ENCODE data around the gene PLAAT5.
A peak's percentile ranks its signal among the peaks of the same experiment; 100 is the strongest.
"Not testable (repeated sequence)": the region's sequence is repeated elsewhere in the genome, so short reads cannot be mapped to it uniquely, and the experiment has no call there.

PLAAT5 gene

DNA sequence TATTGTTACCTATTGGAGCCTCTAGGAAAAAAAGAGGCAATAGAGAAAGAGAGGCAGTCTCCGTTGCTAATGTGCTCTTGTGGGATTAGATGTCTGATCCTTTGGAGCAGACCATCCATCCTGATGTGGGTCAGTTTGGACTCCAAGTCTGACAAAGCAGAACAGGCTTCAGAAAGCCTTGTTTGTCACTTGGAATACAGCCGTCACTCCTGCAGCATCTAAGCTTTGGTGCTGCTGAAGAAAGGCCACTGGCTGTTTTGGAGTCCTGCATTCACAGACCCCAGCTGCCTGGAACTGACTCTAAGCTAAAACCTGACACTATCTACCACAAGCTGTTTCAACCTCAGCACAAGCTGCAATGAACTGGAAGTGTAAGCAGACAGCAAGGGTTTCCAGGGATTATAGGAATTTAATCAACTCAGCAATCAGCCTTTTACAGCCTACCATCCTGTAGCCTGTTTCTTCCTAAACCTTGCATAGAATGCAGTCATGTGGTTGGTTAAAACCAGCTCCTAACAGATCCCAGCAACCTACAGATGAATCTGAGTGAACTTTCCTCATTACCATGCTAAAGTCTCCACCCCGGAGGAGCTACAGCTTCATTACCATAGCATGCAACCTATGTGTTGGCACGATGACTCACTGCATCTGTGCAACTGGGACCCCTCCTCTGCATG lies 42.0 kb upstream of the PLAAT5 start:
- no peak overlapping the region for H3K4me3 ChIP-seq (ENCODE audit: low read depth, low read length)
- TF ChIP-seq, protein P1, sequence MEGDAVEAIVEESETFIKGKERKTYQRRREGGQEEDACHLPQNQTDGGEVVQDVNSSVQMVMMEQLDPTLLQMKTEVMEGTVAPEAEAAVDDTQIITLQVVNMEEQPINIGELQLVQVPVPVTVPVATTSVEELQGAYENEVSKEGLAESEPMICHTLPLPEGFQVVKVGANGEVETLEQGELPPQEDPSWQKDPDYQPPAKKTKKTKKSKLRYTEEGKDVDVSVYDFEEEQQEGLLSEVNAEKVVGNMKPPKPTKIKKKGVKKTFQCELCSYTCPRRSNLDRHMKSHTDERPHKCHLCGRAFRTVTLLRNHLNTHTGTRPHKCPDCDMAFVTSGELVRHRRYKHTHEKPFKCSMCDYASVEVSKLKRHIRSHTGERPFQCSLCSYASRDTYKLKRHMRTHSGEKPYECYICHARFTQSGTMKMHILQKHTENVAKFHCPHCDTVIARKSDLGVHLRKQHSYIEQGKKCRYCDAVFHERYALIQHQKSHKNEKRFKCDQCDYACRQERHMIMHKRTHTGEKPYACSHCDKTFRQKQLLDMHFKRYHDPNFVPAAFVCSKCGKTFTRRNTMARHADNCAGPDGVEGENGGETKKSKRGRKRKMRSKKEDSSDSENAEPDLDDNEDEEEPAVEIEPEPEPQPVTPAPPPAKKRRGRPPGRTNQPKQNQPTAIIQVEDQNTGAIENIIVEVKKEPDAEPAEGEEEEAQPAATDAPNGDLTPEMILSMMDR (IDR thresholded peaks at IDR 0.05; ENCODE audit: low read depth, low read length, missing control alignments), result no peak
- no peak for DNase-seq (ENCODE audit: low read depth)

DNA sequence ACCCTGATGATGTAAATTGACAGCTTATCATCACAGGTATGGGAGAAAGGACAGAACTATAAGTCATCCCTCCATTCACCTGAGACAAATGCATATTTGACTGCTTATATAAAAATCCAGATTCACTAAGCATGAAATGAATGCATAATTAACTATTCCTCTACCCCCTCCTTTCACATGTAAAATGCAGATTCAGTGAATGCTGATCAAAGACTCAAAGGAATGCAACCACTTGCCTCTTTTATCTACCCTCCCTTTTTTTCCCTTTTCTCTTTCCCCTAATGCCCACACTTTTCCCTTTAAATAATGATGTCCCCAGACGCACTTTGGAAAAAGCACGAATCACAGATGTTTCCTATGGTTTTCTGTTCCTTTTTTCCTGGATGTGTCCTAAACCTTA lies 41.1 kb upstream of the PLAAT5 start:
- TF ChIP-seq, protein P1 (IDR thresholded peaks at IDR 0.05; ENCODE audit: low read depth, low read length, missing control alignments), result no peak
- no peak for DNase-seq (ENCODE audit: low read depth)
- H3K4me3 ChIP-seq (ENCODE audit: low read depth, low read length), result no peak overlapping the region

DNA sequence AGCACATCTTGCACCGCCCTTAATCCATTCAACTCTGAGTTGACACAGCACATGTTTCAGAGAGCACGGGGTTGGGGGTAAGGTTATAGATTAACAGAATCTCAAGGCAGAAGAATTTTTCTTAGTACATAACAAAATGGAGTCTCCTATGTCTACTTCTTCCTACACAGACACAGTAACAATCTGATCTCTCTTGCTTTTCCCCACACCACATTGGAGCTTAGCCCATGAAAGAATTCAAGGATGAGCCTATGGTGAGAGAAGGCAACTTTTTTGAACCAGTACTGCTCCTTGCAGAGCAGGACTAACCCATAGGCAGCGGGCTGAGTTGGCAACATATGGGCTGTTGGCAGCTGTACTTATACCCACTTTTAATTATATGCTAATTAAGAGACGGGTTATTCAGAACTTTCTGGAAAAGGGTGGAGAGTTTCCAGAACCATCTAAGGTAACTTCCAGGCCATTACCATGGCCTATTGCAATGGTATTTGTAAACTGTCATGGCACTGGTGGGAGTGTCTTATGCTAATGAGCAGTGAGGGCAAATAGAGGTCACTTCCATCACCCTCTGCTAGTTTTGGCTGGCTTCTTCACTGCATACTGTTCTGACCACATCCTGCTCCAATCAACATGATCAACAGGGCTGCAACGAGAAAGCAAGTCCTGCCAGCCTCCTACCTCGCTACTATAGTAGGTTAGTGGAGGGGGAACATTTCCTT lies 40.3 kb upstream of the PLAAT5 start:
- H3K4me3 ChIP-seq (ENCODE audit: low read depth, low read length), result not testable (repeated sequence)
- DNase-seq (ENCODE audit: low read depth), result peak; percentile 57

DNA sequence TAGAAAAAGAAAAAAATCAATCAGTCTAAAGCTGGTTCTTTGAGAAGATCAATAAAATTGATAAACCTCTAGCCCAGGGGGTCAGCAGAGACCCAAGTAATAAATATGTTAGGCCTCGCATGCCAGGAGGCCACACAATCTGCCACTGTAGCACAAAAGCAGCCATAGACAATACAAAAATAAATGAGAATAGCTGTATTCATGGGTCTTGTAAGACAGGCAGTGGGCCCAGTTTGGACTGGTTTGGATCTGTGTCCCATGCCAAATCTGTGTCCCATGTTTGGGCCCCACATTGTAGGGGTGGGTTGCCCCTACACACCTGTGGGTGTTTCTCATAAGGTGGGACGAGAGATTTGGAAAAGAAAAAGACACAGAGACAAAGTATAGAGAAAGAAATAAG lies 39.1 kb upstream of the PLAAT5 start:
- TF ChIP-seq, protein P1 (IDR thresholded peaks at IDR 0.05; ENCODE audit: low read depth, low read length, missing control alignments), result no peak
- no peak overlapping the region for H3K4me3 ChIP-seq (ENCODE audit: low read depth, low read length)

DNA sequence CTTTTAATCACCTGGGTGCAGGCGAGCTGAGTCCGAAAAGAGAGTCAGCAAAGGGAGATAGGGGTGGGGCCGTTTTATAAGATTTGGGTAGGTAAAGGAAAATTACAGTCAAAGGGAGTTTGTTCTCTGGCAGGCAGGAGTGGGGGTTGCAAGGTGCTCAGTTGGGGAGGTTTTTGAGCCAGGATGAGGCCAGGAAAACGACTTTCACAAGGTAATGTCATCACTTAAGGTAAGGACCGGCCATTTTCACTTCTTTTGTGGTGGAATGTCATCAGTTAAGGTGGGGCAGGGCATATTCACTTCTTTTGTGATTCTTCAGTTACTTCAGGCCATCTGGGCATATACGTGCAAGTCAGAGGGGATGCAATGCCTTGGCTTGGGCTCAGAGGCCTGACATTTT lies 38.4 kb upstream of the PLAAT5 start:
- DNase-seq (ENCODE audit: low read depth); H3K4me3 ChIP-seq (ENCODE audit: low read depth, low read length): not testable (repeated sequence)

More for the DNA sequence above, 39.1 kb upstream of the PLAAT5 start:
- no peak for DNase-seq (ENCODE audit: low read depth)

DNA sequence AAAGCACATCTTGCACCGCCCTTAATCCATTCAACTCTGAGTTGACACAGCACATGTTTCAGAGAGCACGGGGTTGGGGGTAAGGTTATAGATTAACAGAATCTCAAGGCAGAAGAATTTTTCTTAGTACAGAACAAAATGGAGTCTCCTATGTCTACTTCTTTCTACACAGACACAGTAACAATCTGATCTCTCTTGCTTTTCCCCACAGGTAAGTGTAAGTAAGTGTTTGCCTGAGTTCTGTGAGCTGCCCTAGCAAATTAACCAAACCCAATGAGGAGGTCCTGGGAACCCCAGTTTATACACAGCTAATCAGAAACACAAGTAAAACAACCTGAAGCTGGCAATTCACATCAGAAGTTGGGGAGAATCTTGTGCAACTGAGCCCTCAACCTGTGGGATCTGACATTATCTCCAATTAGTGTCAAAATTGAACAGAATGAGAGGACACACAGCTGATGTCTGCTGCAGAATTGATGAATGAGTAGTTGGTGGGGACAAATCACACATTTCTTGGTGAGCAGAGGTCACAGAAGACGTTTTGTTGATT lies 37.8 kb upstream of the PLAAT5 start:
- not testable (repeated sequence) for H3K4me3 ChIP-seq (ENCODE audit: low read depth, low read length); DNase-seq (ENCODE audit: low read depth)

DNA sequence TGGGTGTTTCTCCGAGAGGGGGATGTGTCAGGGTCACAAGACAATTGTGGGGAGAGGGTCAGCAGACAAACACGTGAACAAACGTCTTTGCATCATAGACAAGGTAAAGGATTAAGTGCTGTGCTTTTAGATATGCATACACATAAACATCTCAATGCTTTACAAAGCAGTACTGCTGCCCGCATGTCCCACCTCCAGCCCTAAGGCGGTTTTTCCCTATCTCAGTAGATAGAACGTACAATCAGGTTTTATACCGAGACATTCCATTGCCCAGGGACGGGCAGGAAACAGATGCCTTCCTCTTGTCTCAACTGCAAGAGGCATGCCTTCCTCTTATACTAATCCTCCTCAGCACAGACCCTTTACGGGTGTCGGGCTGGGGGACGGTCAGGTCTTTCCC lies 37.2 kb upstream of the PLAAT5 start:
- not testable (repeated sequence) for DNase-seq (ENCODE audit: low read depth); H3K4me3 ChIP-seq (ENCODE audit: low read depth, low read length)

DNA sequence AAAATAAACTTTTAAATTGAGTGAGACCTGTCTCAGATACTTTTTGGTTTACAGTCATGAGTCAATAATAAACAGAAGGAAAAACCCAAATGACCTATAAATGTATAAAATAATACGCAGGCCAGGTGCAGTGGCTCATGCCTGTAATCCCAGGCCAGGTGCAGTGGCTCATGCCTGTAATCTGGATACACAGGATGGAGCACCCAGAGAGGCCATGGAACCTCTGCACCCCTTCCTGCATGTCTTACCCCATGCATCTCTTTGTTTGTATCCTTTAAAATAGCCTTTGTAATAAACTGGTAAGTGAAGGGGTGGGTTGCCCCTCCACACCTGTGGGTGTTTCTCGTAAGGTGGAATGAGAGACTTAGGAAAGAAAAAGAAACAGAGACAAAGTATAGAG lies 36.7 kb upstream of the PLAAT5 start:
- DNase-seq (ENCODE audit: low read depth), result no peak
- no peak overlapping the region for H3K4me3 ChIP-seq (ENCODE audit: low read depth, low read length)
- TF ChIP-seq, protein P1 (IDR thresholded peaks at IDR 0.05; ENCODE audit: low read depth, low read length, missing control alignments), result no peak

DNA sequence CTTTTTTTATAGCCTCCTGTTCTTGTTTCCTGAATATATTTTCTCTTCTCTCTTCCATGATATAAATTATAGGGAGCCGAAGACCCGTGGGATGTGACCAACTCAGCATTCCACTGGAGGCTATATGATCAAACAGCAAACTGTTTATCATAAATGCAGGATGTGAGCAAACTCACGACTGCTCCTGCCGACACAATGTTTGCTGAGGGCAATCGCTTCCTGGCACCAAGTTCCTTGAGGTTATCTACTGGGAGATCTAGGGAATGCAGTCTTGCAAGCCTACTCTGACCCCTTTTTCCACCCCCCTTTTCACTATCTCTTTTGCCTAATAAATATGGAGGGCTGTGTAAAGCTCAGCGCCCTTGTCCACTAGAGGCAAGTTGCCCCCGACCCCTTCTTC lies 32.2 kb upstream of the PLAAT5 start:
- TF ChIP-seq, protein P1 (IDR thresholded peaks at IDR 0.05; ENCODE audit: low read depth, low read length, missing control alignments), result no peak
- H3K4me3 ChIP-seq (ENCODE audit: low read depth, low read length), result no peak overlapping the region
- no peak for DNase-seq (ENCODE audit: low read depth)
